Occipital lobe (tissue), 2 donors: ENCODE data around the gene KRT35. TPM values are rescaled to one million over a fixed set of nuclear protein-coding genes. Genes with fewer than 3 reads are reported as not detected.

Experiments
- DNase-seq: peaks from one replicate; lab custom pipeline; 2025; lab: John Stamatoyannopoulos, UW
- total RNA-seq: library from RNA; depleted of rRNA; stranded (reverse); fragments of >200 nt; gene quantifications from one replicate; pipeline ENCODE4 v1.2.3, GENCODE V29; 2014

The KRT35 gene
- total RNA-seq, 1 donor from 2014 or later: not detected

DNA sequence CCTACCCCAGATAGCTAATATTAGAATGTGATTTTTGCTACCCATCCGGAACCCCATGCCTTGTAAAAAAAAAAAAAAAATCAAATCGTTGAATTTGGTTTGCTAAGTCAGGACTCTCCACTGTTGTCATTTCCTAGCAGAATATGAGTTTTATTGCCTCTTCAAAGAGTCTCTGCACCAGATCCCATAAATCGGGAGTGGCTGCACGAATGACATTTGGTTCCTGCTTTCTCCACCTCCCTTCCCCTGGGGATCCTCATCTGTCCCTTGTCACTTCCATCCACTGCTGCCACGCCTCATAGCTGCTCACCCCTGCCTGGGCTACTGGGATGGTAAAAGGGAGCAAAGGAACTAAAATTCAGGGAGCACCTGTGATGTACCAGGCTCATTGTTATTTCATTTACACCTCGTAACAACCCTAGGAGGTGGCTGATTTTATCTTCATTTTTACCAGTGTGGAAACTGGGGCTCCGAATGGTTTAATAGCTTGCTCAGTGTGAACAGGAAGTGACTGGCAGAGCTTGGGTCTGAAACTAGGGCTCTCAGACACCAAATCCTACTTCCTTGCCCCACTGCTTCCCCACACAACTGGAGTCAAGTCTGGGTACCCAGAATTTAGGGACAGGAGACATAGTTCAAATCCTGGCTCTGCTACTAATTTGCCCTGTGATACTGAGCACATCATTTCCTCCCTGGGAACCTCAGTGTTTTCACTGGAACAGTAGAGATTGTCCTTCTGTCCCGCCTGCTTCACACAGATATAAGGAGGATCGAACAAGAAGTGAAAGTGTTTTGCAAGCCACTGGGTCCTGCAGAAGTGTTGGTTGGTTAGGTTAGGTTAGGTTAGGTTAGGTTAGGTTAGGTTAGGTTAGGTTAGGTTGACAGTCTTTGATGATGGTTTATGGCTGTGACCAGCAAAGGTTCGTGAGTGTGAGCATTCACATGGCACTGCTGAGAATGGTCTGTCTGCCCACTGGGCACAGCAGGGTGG lies 9.3 kb upstream of the KRT35 start:
- DNase-seq: no peak

DNA sequence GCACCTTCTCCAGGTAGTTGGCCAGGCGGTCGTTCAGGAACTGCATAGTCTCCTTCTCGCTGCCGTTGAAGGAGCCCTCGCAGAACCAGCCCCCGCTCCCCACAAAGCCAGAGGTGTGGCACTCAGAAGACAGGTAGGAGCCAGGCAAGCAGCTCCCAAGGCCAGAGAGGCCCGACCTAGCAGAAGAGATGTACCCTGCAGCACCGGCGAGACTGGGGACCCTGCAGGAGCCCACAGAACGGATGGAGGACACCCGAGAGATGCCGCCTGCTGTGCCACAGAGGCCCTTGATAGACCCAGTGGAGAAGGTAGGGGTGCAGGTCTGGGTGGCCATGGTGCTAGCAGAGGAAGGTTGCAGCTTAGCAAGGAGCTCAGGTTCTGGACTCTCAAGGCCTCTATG lies 8.6 kb upstream of the KRT35 start, which contains the start of gene KRT36:
Gene KRT36 (minus strand): TSS at position 380 of the 400 bp plus-strand sequence. CDS start 46 bp downstream, at position 334.
- no peak for DNase-seq

DNA sequence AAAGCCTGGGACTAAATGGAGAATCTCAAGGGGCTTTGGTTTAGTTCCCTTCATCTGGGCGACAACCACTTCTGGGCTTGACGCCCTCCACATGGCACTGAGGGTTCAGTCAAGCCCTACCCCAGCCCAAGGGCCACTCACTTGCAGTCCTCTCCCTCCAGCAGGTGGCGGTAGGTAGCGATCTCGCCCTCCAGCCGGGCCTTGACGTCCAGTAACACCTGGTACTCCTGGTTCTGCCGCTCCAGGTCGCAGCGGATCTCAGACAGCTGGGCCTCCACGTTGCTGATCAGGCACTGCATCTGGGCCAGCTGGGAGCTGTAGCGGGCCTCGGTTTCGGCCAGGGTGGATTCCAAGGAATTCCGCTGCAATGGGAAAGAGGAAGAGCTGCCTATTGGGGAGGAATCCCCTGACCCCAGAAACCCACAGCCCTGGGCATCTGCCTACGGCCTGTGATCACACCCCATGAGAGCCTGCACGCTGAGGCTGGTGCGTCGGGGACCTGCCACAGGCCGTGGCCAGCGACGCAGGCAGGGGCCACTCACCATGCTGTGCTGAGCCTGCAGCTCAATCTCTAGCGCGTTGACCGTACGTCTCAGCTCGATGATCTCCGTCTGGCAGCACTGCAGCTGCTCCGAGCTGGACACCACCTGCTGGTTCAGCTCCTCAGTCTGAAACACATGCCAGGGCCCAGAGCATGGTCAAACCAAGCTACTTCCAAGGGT lies 6.0 kb upstream of the KRT35 start:
- no peak for DNase-seq

DNA sequence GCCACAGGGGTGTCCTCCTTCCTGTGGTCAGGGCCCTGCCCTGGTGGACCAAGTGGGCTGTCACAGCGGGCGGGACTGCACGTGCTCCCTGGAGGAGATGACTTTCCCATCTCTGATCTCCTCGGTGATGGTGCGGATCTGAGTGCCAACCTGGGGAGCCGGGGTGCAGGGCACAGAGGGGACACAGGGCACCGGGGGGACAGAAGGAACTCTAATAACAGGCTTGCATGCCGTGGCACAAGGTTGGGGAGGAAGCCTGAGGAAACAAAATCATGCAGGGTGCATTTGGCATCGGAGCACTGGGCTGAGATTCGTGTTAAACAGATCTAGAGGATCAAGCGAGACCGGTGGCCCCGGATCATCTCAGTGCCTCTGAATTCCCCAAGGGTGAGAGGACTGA lies 5.4 kb upstream of the KRT35 start:
- no peak for DNase-seq

DNA sequence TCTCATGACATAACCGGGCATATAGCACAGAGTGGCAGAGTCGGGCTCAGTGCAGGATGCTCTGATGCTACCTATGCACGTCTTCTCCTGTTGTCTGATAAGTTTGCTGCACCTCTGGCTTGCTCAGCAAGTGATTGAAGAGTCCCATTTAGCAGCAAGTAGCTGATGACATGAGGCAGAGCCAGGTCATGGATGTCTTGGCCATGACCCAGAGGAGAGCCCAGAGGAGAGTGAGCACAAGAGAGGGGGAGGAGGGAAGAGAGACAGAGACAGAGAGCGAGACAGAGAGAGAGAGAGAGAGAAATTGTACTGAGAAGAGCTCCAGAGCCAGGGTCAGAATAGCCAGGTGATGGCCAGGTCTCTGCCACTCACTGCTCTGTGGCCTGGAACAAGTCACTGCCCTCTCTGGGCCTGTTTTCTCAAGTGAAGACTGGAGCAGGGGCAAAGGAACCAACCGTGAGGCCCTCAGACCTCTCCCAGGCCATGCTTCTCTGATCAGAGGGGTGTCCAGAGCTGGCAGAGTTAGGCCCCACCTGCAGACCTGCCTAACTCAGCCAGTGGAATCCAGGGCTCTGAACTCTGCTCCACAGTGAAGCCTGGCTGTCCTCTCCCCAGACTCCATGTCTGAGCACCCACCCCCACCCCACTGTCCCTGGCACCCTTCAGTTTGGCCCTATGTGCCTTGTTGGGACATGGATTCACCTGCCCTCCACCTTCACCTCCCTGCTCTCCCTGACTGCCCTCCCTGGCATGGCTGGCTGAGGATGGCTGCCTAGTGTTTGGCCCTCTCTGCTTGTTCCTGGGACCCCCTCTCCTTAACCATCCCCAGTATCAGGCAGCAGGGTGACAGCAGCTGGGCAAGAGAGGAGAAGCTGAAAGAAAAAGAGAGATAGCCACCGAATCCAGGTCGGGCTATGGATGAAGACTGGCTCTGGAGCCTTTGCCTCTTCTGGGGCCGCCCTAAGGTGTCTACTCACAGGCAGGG lies 4.3 kb upstream of the KRT35 start:
- no peak for DNase-seq

DNA sequence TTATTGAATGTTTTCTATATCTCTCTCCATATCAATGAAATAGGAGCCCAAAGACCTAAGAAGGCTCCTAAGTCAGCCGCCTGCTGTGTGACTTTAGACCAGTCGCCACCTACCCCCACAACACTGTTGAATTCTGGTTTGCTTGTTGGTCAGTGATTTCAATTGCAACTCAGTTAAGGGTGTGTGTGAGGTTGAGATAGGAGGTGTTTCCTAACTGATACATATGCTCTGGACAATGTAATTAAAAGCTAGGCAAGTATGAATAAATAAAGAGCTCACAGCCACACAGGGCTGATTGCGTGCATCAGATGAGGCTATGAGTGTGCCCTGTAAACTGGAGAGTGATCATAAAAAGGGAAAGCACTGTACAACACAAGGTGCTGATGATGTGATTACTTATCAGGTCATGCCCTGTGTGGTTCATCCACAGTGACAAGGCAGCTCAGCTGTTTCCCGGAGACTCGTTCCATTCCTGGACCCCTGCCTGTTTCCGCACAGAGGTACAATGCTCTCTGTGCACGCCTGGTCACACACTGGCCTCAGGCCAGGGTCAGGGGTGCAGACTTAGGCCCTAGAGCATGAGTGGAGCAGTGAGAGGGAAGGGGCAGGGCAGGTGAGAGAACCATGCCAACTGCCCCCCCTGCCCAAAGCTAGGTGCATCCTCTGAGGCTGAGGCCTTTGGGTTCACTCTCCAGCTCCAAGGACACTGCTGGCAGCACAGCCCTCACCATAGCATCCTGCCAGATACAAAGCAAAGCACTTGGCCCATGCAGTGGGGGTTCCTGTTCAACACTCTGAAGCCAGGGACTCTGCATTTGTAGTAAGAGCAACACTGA lies 3.3 kb upstream of the KRT35 start:
- DNase-seq: no peak

DNA sequence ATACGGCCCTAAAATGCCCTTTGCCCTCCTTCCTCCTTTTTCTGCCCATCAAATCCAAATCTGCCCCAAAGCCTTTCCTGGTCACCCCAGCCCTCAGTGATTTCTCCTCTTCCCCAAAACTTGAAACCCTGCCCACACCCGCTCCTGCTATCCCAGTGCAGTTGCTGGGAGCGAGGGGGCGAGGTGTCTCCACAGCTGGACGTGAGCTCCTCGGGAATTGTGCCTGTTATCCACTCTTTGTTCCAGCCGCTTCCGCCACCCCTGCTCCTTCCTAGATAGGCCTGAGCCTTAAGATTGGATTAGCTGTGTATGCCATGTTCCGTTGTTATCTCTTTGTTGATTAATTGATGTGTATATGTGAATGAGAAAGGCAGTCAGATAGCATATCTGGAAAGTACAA lies 2.6 kb upstream of the KRT35 start:
- DNase-seq: no peak

DNA sequence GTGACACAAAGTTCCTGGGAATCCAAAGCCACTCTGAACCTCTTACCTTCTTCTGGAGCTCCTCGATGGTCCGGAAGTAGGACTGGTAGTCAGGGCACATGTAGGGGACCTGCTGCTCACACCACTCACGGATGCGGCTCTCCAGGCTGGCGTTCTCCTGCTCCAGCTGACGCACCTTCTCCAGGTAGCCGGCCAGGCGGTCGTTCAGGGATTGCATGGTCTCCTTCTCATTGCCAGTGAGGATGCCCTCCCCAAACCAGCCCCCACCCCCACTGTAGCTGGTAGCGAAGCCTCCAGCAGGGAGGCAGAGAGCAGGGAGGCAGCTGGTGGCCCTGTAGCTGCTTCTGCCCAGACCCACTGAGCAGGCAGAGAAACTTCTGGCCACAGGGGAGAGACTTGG lies 370 bp downstream of the KRT35 start:
- no peak for DNase-seq

DNA sequence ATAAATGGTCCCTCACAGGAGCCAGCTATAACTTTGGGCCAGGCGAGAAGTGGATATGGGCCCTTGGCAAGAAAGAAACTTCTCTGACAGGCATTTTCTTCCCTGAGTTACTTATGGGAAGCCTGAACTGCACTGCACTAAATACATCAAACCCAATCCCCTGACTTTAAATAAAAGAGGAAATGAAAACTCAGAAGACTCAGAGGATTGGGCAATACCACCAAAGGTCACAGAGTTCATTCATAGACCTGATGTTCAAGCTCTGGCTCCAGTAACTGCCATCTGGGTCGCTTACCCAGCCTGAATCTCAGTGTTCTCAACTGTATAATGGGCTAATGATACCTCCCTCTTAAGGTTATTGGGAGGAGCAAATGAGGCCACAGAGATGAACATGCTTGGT lies 815 bp downstream of the KRT35 start:
- DNase-seq: no peak

DNA sequence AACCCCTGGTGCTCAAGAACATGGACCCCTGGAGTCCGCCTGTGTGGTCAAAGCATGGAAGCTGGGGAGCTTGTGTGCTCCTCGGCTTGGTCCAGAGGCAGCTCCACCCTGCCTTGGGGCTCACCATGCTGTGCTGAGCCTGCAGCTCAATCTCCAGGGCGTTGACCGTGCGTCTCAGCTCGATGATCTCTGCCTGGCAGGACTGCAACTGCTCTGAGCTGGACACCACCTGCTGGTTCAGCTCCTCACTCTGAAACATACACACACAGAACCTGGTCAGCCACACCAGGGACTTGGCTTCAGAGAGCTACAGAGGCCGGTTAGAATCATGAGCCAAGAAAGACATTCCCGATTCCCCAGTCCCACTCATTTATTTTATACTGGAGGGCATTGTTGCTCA lies 2.7 kb downstream of the KRT35 start:
- no peak for DNase-seq

DNA sequence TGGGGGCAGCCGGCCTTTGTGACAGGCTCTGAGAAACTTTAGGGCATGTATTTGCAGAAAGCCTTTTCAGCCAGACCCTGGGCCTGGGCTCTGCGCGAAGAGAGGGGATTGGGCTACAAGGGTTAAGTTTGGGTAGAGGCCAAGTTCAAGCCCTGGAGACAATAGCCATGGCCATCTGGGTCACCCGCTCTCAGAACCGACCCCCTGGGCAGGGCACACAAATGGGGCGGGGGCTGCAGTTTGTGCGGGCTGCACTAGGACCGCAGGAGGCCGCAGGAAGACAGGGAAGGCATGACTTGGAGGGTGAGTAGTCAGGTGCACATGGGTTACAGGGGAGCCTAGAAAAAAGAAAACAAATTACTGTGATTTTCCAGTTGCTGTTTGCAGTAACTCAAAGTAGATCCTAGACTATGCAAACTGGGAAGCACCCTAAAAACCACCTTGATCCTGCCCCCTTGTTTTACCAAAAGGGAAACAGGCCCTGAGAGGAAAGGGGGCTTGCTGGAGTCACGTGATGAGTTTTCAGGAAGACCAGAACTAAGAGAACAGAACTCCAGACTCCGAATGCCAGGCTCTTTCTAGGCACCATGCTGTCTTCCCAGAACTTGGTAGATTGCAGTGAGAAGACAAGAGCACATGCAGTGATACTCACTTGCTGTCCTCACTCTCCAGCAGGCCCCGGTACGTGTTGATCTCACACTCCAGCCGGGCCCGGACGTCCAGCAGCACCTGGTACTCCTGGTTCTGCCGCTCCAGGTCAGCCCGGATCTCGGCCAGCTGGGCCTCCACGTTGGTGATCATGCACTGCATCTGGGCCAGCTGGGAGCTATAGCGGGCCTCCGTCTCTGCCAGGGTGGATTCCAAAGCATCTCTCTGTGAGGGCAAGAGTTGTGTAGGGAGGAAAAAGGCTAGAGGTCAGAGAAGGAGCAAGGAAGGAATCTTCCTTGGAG lies 3.8 kb downstream of the KRT35 start:
- no peak for DNase-seq

DNA sequence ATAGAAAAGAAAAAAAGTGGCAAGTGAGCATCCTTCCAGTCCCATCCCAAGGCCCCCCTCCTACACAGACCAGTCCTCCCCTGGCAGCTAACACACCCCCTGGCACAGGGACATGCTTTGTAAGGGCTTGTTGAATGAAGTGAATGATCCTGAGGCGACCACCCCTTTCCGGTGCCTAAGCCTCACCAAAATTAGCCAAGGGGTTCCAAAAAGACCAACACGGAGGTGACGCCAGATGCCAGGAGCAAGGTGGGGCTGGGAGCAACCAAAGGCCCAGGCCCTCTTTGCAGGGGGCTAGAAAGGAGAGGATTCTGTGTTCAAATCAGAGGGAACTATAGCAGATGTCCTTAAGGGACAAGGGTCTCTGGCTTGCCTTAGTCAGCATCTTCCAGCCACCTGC lies 5.5 kb downstream of the KRT35 start:
- no peak for DNase-seq

DNA sequence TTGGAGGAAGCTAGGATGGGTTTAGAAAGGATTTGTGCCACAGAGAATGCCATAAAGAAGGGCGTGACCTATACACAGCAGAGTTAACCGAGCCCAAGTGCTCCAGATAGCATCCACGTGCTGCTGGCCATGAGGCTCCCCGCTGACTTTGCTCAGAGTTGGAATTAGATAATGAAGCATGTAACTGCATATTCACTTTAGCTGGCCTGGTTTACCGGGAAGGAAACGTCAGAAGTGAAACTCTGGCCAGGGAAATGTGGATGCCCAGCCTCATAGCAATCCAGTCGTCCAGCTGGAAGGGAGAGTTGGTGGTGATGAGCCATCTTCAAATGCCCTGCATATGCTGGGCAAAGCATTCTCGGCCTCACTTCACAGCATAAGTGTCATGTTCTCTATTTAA lies 6.1 kb downstream of the KRT35 start:
- DNase-seq: no peak

DNA sequence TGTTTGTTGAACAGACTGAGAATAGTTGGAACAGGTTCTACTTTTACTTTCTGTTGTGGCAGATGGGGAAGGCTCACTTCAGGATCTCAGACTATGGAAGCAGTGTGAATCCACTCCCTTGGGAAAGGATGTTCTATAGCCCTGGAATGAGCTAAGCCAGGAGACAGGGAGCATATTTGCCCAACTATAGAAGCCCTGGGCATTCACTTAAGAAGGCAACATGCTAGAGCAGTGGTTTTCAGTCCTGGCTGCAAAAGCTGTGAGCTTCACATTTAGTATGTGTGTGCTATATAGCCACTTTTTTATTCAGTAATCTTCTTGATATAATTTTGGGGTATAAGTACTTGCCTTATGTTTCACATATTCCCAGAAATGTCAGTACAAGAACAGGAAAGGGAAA lies 12.6 kb downstream of the KRT35 start:
- DNase-seq: no peak

DNA sequence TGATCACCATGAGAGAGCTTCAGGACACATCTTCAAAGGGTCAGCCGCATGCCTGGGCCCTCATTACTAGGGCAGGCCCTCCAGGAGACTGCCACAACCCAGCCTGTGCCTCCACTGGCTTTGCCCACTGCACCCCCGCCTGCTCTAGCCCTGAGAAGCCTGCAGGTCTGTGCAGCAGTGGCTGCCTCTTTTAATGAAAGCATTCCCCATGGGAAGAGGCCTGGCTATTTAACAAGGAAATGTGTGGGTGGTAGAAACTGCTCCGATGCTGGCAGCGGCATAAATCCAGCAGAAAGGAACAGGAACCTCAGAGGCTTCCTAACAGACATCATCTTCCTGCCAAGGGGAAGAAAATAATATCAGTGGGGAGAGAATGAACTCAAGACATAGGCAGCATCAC lies 13.4 kb downstream of the KRT35 start:
- DNase-seq: no peak

DNA sequence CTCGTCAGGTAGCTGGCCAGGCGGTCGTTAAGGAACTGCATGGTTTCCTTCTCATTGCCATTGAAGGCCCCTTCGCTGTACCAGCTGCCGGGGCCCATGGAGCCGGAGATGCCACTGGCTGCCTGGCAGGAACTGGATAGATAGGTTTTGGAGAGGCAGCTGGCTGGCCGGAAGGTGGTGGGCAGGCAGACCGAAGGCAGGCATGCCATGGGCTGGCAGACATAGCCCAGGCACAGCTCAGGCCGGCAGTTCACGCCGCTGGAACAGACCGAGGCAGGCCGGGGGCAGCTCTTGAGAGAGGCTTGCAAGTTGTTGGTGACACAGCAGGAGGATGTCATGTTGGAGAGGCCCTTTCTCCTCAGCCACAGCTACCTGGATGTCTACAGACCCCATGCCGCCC lies 14.0 kb downstream of the KRT35 start, which contains the start of gene KRT32:
Gene KRT32 (minus strand): TSS at position 399 of the 400 bp plus-strand sequence. CDS start 61 bp downstream, at position 338.
- DNase-seq: no peak

DNA sequence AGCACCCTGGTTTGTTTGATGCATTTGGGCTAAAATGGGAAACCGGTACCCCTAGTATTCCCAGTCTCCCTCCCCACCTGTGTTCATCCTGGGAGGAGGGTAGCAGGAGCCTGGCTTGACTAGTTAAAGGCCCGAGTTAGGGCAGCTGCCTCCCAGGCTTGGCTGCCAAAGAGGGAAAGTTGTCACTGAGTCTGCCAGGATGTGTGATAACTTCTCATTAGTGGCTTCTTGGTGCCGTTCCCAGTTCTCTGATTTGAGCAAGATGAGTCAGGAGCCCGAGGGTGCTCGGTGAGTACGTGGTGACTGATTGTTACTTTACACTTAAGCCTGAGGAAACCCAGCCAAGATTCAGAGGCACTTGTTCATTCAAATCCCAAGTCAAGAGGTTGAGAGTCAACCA lies 16.3 kb downstream of the KRT35 start:
- peak; percentile 61 for DNase-seq

DNA sequence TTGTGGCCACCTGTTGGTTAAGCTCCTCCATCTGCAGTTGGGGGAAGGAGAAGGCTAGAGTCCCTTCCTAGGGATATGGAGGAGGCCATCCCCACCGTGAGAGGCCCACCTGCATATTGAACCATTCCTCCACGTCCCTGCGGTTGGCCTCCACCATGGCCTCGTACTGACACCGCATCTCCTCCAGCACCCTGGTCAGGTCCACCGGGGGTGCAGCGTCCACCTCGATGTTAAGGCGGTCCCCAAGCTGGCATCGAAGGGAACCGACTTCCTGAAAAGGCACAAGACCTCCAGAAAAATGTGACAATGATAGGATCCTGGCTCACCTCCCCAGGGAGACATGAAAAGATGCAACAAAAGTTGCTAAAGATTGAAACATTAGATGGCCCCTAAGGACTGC lies 16.8 kb downstream of the KRT35 start:
- DNase-seq: no peak

DNA sequence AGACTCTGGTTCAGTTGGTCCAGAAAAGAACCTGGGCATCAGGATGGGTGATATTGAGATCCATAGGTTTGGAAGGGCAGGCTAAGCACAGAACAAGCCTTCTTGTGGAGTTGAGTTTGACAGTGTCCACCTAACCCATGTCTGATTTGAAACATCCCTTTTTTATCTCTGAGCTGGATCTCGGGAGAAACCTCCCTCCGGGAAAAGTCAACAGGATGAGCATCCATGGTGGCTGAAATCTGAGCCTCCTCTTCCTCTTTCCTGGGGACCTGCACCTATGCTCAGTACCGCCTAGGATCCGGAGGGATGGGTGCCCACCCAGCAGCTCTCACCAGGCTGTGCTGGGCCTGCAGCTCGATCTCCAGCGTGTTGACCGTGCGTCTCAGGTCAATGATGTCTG lies 17.2 kb downstream of the KRT35 start:
- DNase-seq: no peak
